K562 (cell line): Measurements from ENCODE around the gene FARSA. TPM values are rescaled to one million over a fixed set of nuclear protein-coding genes. Genes with fewer than 3 reads are reported as not detected.
"Not testable (repeated sequence)": the region's sequence is repeated elsewhere in the genome, so short reads cannot be mapped to it uniquely, and the experiment has no call there.

Experiments used
- ATAC-seq: fragments of 200-7000 bp; cut with Tn5 transposase; 3 replicates; pipeline ENCODE4 v1.9.1; 2020; ENCODE audit warnings: moderate library complexity
- BruUV-seq: library from RNA; stranded (reverse); fragments of 400-500 nt; replicated peaks from 2 replicates; lab custom pipeline; 2021; lab: Mats Ljungman, UMichigan
- CTCF ChIA-PET: fragments of 300-600 bp; formaldehyde crosslinking; extraction: SDS; loops from one replicate; lab custom pipeline; 2021; ENCODE audit warnings: low intra/inter-chr PET ratio; lab: Yijun Ruan, JAX
- POLR2A ChIA-PET: fragments of 300-600, 350-650 bp; sonication (Branson Sonifier 250); formaldehyde crosslinking; extraction: SDS; loops from one replicate; lab custom pipeline; 2021; ENCODE audit warnings: antibody characterized with exemption, inconsistent platforms; lab: Yijun Ruan, JAX
- DNase-seq, 4 experiments: peaks; one replicate each; pipeline versions ENCODE4 v3.0.0 to v3.0.0-alpha.2; 2011 to 2018; ENCODE audit warnings: low spot score in 3 of 4, mixed read lengths in 3 of 4; ENCODE audit errors: extremely low read depth in 1 of 4
- FAIRE-seq: peaks from 2 replicates; lab custom pipeline; 2011; peaks lifted over from hg19 to GRCh38; lab: Jason Lieb, UNC
- H2AFZ ChIP-seq: 2 replicates; pipeline ENCODE4 v1.6.0; 2011; ENCODE audit warnings: low read depth, low read length, control low read depth, inconsistent platforms
- H3K27ac ChIP-seq: fragments of 200-600 bp; 3 replicates; pipeline ENCODE4 v1.8.0; 2011; ENCODE audit warnings: low read depth, mild to moderate bottlenecking, control low read depth, inconsistent platforms, low read length, moderate library complexity, mixed read lengths; ENCODE audit errors: extremely low read depth
- H3K27me3 ChIP-seq, 2 experiments: fragments of 300-600 bp in 1 of 2; 2 replicates in 1 of 2; 3 replicates in 1 of 2; pipeline versions ENCODE4 v1.6.0 to v1.8.0; 2011; ENCODE audit warnings: inconsistent platforms in 2 of 2, low read length in 2 of 2, mild to moderate bottlenecking in 1 of 2, mixed read lengths in 1 of 2, moderate library complexity in 1 of 2; ENCODE audit not compliant: control insufficient read depth in 2 of 2, insufficient read depth in 2 of 2
- H3K36me3 ChIP-seq: fragments of 300-600 bp; 3 replicates; pipeline ENCODE4 v1.8.0; 2011; ENCODE audit warnings: mild to moderate bottlenecking, low read length, inconsistent platforms; ENCODE audit not compliant: control insufficient read depth, insufficient read depth
- H3K4me1 ChIP-seq, 2 experiments: fragments of 200-600 bp in 1 of 2; replicated peaks in 1 of 2; 2 replicates in 1 of 2; 3 replicates in 1 of 2; pipeline versions ENCODE4 v1.5.1 to v1.8.0; 2011; ENCODE audit warnings: inconsistent platforms in 2 of 2, low read length in 2 of 2, mild to moderate bottlenecking in 1 of 2, mixed read lengths in 1 of 2, moderate library complexity in 1 of 2; ENCODE audit not compliant: control insufficient read depth in 2 of 2, insufficient read depth in 2 of 2
- H3K4me2 ChIP-seq: 2 replicates; pipeline ENCODE4 v1.6.1; 2011; ENCODE audit warnings: low read length, control low read depth, inconsistent platforms, mixed read lengths; ENCODE audit not compliant: insufficient read depth
- H3K4me3 ChIP-seq: fragments of 200-600 bp; sonication (generic), shearing (Covaris generic); 2 replicates; pipeline ENCODE4 v1.5.1; 2016; ENCODE audit warnings: control low read depth, inconsistent platforms
- H3K79me2 ChIP-seq: fragments of 200-600 bp; 3 replicates; pipeline ENCODE4 v1.8.0; 2011; ENCODE audit warnings: low read length, inconsistent platforms; ENCODE audit not compliant: control insufficient read depth, insufficient read depth
- H3K9ac ChIP-seq, 2 experiments: 2 replicates each; pipeline versions ENCODE4 v1.6.0 to v1.6.1; 2011; ENCODE audit warnings: low read depth in 2 of 2, low read length in 2 of 2, control low read depth in 1 of 2, inconsistent platforms in 1 of 2, mild to moderate bottlenecking in 1 of 2, mixed read lengths in 1 of 2; ENCODE audit not compliant: insufficient read depth in 1 of 2
- H3K9me1 ChIP-seq: one replicate; pipeline ENCODE4 v1.6.0; 2011; ENCODE audit warnings: inconsistent platforms, mild to moderate bottlenecking, low read length, moderate library complexity; ENCODE audit not compliant: control insufficient read depth, insufficient read depth
- H3K9me3 ChIP-seq: replicated peaks from 2 replicates; pipeline ENCODE4 v1.5.1; 2011; ENCODE audit warnings: low read depth, low read length, inconsistent platforms; ENCODE audit not compliant: control insufficient read depth, insufficient read depth
- H4K20me1 ChIP-seq: replicated peaks from 2 replicates; pipeline ENCODE4 v1.6.1; 2011; ENCODE audit warnings: low read length, inconsistent platforms, mixed read lengths; ENCODE audit not compliant: control insufficient read depth, insufficient read depth
- C11orf30 ChIP-seq: fragments of 450-650 bp; IDR thresholded peaks from 2 replicates; pipeline ENCODE4 v1.6.1; 2016; ENCODE audit warnings: low read depth, mild to moderate bottlenecking
- MAFG ChIP-seq: fragments of 450-650 bp; conservative IDR thresholded peaks from 2 replicates; pipeline ENCODE4 v1.6.1; 2016; ENCODE audit warnings: missing genetic modification characterization, missing compliant biosample characterization
- PKNOX1 ChIP-seq: fragments of 450-650 bp; IDR thresholded peaks from 2 replicates; pipeline ENCODE4 v1.6.1; 2016
- ZNF316 ChIP-seq: fragments of 450-650 bp; IDR thresholded peaks from 2 replicates; pipeline ENCODE4 v1.6.1; 2016
- WGBS: fragments of 100-300 bp; shearing (Covaris generic); methylation state at CpG from one replicate; pipeline ENCODE4 v1.1.6; 2016; ENCODE audit warnings: low coverage, mixed read lengths; ENCODE audit not compliant: insufficient coverage; ENCODE audit errors: missing lambda C conversion rate; 5-methylcytosine and 5-hydroxymethylcytosine counted together
- in situ Hi-C: fragments of 300-500 bp; cut with MboI; formaldehyde crosslinking; loops from 4 replicates; pipeline ENCODE4 v1.15.0; 2018; ENCODE audit warnings: inconsistent platforms, mixed read lengths
- intact Hi-C: fragments of 100-400 bp; cut with micrococcal nuclease; formaldehyde crosslinking; loops from 2 replicates; pipeline ENCODE4 v1.14.2; 2022
- polyA plus RNA-seq, 8 experiments: library from polyadenylated mRNA; depleted of rRNA in 4 of 8; stranded (reverse) in 5 of 8; unstranded in 3 of 8; fragments of >200 nt; fragmentation: Nextera tagmentation in 2 of 8; fragmentation: Illumina TruSeq in 1 of 8; extraction: Ambion mirVana in 2 of 8; extraction: Trizol in 1 of 8; gene quantifications; 2 replicates each; pipeline versions ENCODE4 v1.2.1 to v1.2.3, GENCODE V29; 2011 to 2014; ENCODE audit warnings: inconsistent platforms in 1 of 8, missing spikeins in 1 of 8
- total RNA-seq, 7 experiments: library from RNA; depleted of rRNA in 6 of 7; stranded (reverse); fragments of >200 nt in 6 of 7; fragmentation: Illumina TruSeq in 2 of 7; extraction: Trizol in 2 of 7; gene quantifications; 2 replicates each; pipeline versions ENCODE4 v1.2.1 to v1.2.3, GENCODE V29; 2011 to 2021; ENCODE audit warnings: low replicate concordance in 1 of 7

FARSA gene
- total and polyA plus RNA-seq, 9 of the 15 experiments (the other 6 are each of a cell fraction or from before 2014, with no cell fraction given): 25.2 to 237 (median 89.6) TPM

- BruUV-seq, H3K4me2 ChIP-seq, H3K9me1 ChIP-seq, H3K9ac ChIP-seq, FAIRE-seq, intact Hi-C loops, DNase-seq, CTCF ChIA-PET, ATAC-seq, H3K4me3 ChIP-seq, H3K27ac ChIP-seq, H3K9me3 ChIP-seq, H3K79me2 ChIP-seq, H3K36me3 ChIP-seq, H4K20me1 ChIP-seq, H2AFZ ChIP-seq, H3K27me3 ChIP-seq, in situ Hi-C loops: not testable (repeated sequence)
- H3K4me1 ChIP-seq: peaks cover 20 to 24% of the 10 kb centered on the region in 2 experiments
- TF ChIP-seq PKNOX1 (peak; percentile 23; the same call in 1 of the 2 replicates), MAFG (tag) (peak; percentile 51), ZNF316 (peak; percentile 86), C11orf30 (peak; percentile 54; the same call in 1 of the 2 replicates)
- WGBS: 87% methylated on average over 3 of the region's 4 CpGs
- POLR2A ChIA-PET: interaction anchor here (0.6 to 1.0 kb wide), 3 partner anchors 12 to 27 kb away, joined by 3 to 4 read pairs (median 3); partner anchors contain the start of gene GCDH
These were observed 17.7 kb downstream of the FARSA start for GRCh38 chr19:12915860-12916259.
